ENCODE results near the gene C16orf89. TPM values are rescaled to one million over a fixed set of nuclear protein-coding genes. Genes with fewer than 3 reads are reported as not detected.

The C16orf89 gene
- polyA plus RNA-seq, 3 donors: not detected

GRCh38 chr16:5011637-5012036 is 54.1 kb downstream of the C16orf89 start:
- H3K9ac ChIP-seq (ENCODE audit: insufficient read depth, low read length, poor library complexity, severe bottlenecking): no peak overlapping the region
- Mint-ChIP-seq H3K27ac (no peak overlapping the region), H3K9me3 (no peaks in the 10 kb centered on the region), H3K4me3 (no peak overlapping the region), H3K4me1 (no peaks in the 10 kb centered on the region), H3K27me3 (ENCODE audit: low read depth in 3 of 3) (peaks cover 2 to 20% (median 6%) of the 10 kb centered on the region in 3 donors), H3K36me3 (no peaks in the 10 kb centered on the region)
- TF ChIP-seq CTCF (IDR thresholded peaks at IDR 0.05): no peak
- no peak overlapping the region for H3K4me3 ChIP-seq (replicated peaks in 1 of 3; ENCODE audit: low read depth in 2 of 3, low read length in 3 of 3)
- no peaks in the 10 kb centered on the region for H3K36me3 ChIP-seq (replicated peaks in 1 of 2; ENCODE audit: control insufficient read depth in 1 of 2, insufficient read depth in 2 of 2, low read length in 2 of 2)
- H3K27me3 ChIP-seq (ENCODE audit: control insufficient read depth in 2 of 2, insufficient read depth in 2 of 2, low read length in 2 of 2): no peaks in the 10 kb centered on the region
- H4K20me1 ChIP-seq (ENCODE audit: insufficient read depth, low read length): no peaks in the 10 kb centered on the region
- intact Hi-C loops (cut with micrococcal nuclease): no loop called here
- no peaks in the 10 kb centered on the region for H3K9me3 ChIP-seq (replicated peaks in 1 of 2; ENCODE audit: control insufficient read depth in 1 of 2, insufficient read depth in 1 of 2, low read length in 2 of 2)
- no peak for DNase-seq
- WGBS (ENCODE audit: insufficient coverage): 73% methylated on average over 3 of the region's 4 CpGs
- H3K4me1 ChIP-seq (ENCODE audit: control insufficient read depth in 1 of 2, insufficient read depth in 2 of 2, low read length in 2 of 2): no peaks in the 10 kb centered on the region
- H3K79me2 ChIP-seq (ENCODE audit: insufficient read depth, low read length): no peaks in the 10 kb centered on the region
- H2AFZ ChIP-seq (ENCODE audit: insufficient read depth, low read depth, low read length, poor library complexity, severe bottlenecking): no peak overlapping the region
- H3K27ac ChIP-seq (ENCODE audit: low read depth in 1 of 2, low read length in 2 of 2): no peak overlapping the region
- H3K4me2 ChIP-seq (replicated peaks; ENCODE audit: extremely low read depth, low read length, poor library complexity, severe bottlenecking): no peak overlapping the region

- WGBS (ENCODE audit: insufficient coverage): 53% methylated on average over 13 of the region's 15 CpGs
These were observed 55.0 kb downstream of the C16orf89 start for GRCh38 chr16:5010576-5011329.

More at GRCh38 chr16:5010576-5011329, 55.0 kb downstream of the C16orf89 start:
- intact Hi-C loops (cut with micrococcal nuclease): no loop called here
- no peaks in the 10 kb centered on the region for H3K9me3 ChIP-seq (replicated peaks in 1 of 2; ENCODE audit: control insufficient read depth in 1 of 2, insufficient read depth in 1 of 2, low read length in 2 of 2)
- no peak overlapping the region for H3K4me3 Mint-ChIP-seq
- TF ChIP-seq CTCF (IDR thresholded peaks at IDR 0.05): no peak
- H3K36me3 Mint-ChIP-seq: no peaks in the 10 kb centered on the region
- no peaks in the 10 kb centered on the region for H3K27me3 ChIP-seq (ENCODE audit: control insufficient read depth in 2 of 2, insufficient read depth in 2 of 2, low read length in 2 of 2)
- H3K9ac ChIP-seq (ENCODE audit: insufficient read depth, low read length, poor library complexity, severe bottlenecking): no peak overlapping the region
- H3K27me3 Mint-ChIP-seq (ENCODE audit: low read depth in 3 of 3): peaks cover 2 to 20% (median 6%) of the 10 kb centered on the region in 3 donors
- H2AFZ ChIP-seq (ENCODE audit: insufficient read depth, low read depth, low read length, poor library complexity, severe bottlenecking): no peak overlapping the region
- H3K36me3 ChIP-seq (replicated peaks in 1 of 2; ENCODE audit: control insufficient read depth in 1 of 2, insufficient read depth in 2 of 2, low read length in 2 of 2): no peaks in the 10 kb centered on the region
- no peak for DNase-seq
- H3K27ac Mint-ChIP-seq: no peak overlapping the region
- no peaks in the 10 kb centered on the region for H3K4me1 Mint-ChIP-seq
- no peak overlapping the region for H3K27ac ChIP-seq (ENCODE audit: low read depth in 1 of 2, low read length in 2 of 2)
- no peaks in the 10 kb centered on the region for H4K20me1 ChIP-seq (ENCODE audit: insufficient read depth, low read length)
- no peaks in the 10 kb centered on the region for H3K9me3 Mint-ChIP-seq
- H3K79me2 ChIP-seq (ENCODE audit: insufficient read depth, low read length): no peaks in the 10 kb centered on the region
- no peak overlapping the region for H3K4me3 ChIP-seq (replicated peaks in 1 of 3; ENCODE audit: low read depth in 2 of 3, low read length in 3 of 3)
- H3K4me2 ChIP-seq (replicated peaks; ENCODE audit: extremely low read depth, low read length, poor library complexity, severe bottlenecking): no peak overlapping the region
- no peaks in the 10 kb centered on the region for H3K4me1 ChIP-seq (ENCODE audit: control insufficient read depth in 1 of 2, insufficient read depth in 2 of 2, low read length in 2 of 2)

Measured in CD14-positive monocyte (primary cell).